GM21723 (cell line): ENCODE data around the gene LAIR1.
"Not testable (repeated sequence)": the region's sequence is repeated elsewhere in the genome, so short reads cannot be mapped to it uniquely, and the experiment has no call there.

Source experiments
- ATAC-seq: cut with Tn5 transposase; IDR thresholded peaks from one replicate; pipeline ENCODE4 v1.9.1; 2021; ENCODE audit warnings: mild to moderate bottlenecking, moderate library complexity; ENCODE audit not compliant: unreplicated experiment

The LAIR1 gene

DNA sequence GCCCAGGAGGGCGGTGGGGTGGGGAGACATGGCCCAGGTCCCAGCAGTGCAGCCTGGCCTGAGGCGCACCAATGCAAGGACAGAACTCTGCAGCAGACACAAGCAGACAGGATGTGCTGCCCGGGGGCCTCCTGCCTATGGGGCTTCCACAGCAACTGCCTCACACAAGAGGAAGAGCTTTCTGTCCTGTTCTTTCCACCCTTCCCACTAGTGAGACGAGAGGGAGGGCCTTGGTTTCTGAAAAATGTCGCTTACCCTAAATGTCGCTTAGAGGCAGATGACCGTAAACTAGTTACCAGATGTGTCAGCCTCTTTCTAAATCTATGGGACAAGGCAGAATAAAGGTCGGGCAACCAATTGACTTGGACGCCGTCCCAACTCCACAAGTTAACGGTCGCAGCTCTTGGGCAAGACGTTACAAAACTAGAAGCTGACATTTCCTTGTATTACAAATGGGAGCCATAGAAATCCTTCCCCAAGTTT is at the start of gene LAIR1:
TSS of gene LAIR1 (minus strand) at position 157 of the 483 bp plus-strand sequence. CDS start at position 30, 127 bp downstream.
- no peak for ATAC-seq

DNA sequence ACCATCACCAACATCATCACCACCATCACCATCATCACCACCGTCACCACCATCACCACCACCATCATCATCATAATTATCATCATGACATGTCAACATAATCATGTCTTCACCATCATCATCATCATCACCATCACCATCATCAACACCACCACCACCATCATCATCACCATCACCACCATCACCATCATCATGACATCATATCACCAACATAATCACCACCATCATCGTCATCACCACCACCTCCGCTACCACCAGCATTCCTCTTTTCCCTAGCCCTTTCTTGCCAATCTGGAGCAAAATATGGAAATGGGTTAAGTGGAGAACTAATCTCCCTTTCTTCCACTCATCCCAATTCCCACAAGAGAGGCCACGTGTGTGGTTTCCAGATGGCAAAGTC is 49.4 kb upstream of the LAIR1 start:
- no peak for ATAC-seq

DNA sequence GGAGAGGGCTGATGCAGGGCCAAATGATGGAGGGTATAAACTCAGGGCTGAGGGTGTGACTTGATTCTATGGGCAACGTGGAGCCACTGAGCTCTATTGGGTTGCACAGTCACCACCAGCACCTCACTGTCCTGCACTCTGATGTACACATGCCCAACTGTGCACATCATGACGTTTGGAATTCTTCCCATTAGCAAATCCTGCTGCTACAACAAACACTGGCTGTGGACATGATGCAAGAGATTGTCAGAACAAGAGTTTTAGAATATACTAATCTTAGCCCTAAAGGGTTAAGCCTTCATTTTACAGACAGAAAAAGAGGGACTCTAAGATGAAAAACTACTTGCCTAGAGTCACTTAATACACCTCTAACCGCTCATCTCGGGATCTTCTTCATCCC is 48.1 kb upstream of the LAIR1 start:
- ATAC-seq, result no peak

- no peak for ATAC-seq
Measured at GRCh38 chr19:54411033-54411432, 46.3 kb upstream of the LAIR1 start.

DNA sequence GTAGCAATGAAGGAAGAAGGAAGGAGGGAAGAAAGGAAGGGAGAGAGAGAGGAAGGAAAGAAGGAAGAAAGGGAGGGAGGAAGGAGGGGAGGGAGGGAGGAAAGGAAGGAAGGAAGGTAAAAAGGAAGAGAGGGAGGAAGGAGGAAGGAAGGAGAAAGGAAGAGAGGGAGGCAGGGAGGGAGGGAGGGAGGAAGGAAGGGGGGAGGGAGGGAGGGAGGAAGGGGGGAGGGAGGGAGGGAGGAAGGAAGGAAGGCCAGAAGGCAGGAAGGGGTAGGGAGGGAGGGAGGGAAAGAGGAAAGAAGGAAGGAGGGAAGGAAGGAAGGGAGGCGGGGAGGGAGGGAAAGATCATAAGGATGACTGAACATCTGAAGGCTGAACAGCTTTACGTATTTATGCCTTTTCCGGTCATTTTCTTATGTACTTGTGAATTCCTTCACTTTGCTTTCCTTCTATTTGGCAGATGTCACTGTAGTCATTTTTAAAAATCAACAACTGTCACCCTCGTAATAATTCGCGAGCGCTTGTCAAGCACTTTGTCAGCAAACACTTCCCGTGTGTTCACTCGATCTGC is 43.8 kb upstream of the LAIR1 start:
- ATAC-seq, result no peak

DNA sequence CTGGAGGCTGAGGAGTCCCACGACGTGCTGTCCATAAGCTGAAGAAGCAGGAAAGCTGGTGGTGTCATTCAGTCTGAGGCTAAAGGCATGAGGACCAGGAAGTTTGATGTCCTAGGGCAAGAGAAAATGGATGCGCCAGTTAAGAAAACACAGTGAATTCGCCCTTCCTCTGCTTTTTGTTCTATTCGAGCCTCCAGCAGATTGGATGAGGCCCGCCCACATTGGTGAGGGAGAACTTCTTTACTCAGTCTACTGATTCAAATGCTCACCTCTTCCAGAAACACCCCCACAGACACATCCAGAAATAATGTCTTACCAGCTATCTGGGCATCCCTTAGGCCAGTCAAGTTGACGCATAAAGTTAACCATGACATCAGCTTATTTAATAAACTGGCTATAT is 43.0 kb upstream of the LAIR1 start:
- no peak for ATAC-seq

DNA sequence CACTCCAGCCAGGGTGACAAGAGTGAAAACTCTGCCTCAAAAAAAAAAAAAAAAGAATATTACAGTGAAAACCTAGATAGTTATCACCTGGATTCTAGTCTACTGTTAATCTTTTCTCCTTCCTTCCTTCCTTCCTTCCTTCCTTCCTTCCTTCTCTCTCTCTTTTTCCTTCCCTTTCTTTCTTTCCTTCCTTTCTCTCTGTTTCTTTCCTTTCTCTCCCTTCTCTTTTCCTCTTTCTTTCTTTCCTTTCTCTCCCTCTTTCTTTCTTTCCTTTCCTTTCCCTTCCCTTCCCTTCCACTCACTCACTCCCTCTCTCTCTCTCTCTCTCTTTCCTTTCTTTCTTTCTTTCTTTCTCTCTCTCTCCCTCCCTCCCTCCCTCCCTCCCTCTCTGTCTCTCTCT is 40.9 kb upstream of the LAIR1 start:
- ATAC-seq, result no peak

DNA sequence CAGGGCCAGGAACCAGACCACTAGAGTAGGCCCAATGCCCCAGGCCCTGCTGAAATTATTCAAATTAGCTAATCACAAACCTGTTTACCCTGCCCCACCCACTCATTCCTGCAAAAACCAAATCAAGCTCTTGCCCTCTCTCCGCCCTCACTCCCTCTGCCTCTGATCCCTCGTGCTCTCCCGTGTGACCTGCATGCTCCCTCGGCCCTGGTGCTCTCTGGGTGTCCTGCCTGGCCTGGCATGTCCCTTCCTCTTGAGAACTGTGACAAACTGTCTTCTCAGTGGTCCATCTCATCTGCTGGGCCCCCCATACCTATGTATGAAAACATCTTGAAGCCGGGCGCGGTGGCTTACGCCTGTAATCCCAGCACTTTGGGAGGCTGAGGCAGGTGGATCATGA is 38.3 kb upstream of the LAIR1 start:
- no peak for ATAC-seq

DNA sequence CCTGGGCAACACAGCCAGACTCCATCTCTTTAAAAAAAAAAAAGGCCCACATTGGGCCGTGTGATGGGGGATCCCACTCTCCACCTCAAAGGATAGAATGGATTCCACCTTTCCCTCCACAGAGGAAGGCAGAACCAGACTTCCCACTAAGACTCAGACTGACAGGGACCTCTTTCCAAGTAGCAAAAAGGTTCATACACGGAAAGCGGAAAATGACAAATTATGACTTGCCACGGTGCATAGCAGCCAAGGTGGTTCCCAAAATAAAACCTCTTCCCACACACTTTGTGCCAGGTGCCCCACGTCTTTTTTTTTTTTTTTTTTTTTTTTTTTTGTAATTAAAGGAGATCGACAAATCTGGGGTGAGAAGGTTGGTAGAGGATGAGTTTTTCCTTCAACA is 36.2 kb upstream of the LAIR1 start:
- ATAC-seq, result no peak

DNA sequence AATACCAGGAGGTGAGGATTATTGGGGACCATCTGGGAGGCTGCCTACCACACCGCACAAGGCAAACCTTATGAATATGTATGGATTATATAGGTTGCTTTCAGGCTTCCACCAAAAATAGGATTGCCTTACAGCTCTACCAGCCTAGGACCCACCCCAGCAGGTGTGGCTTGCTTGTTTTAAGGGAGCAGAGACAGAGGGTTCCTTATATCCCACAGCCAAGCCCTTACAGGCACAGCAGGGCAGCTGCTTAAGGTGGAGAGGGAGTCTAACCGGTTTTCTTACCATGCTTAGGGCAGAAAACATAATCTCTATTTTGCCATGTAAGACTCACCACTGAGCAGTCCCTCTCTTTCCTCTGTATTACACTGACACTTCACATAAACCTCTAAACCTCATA is 34.5 kb upstream of the LAIR1 start:
- ATAC-seq, result no peak

DNA sequence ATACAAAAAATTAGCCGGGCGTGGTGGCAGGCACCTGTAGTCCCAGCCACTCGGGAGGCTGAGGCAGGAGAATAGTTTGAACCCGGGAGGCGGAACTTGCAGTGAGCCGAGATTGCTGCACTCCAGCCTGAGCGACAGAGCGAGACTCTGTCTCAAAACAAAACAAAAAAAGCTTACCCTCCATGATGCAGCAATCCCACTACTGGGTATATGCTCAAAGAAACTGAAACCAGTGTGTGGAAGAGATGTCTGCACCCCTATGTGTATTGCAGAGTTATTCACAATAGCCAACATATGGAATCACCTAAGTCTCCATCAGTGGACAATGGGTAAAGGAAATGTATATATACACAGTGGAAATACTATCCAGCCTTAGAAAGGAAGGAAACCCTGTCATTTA is 31.0 kb upstream of the LAIR1 start:
- ATAC-seq, result no peak

- no peak for ATAC-seq
Measured at GRCh38 chr19:54393381-54393780, 28.6 kb upstream of the LAIR1 start.

GRCh38 chr19:54392105-54392504 is 27.4 kb upstream of the LAIR1 start:
- no peak for ATAC-seq

DNA sequence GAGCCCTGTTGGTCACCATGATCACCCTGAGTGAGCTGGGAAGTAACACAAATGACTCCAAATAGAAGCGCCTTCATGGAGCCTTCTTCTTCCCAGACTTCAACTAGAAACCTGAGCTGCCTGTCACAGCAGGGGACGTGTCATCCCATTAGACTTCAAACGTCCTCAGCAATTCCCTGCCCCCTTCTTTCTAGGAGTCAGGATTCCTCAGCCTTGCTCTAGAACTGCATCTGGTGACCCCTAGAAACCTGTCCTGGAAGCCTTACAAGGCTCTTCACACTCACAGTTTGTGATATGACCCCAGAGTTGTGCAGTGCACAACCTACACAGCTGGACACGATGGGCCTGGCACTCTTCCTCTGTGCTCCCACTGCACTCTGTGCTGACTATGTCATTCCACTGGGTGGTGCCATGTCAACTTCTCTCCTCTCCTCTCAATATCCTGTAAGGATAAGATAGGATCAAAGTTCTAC is 26.9 kb upstream of the LAIR1 start:
- ATAC-seq, result no peak

GRCh38 chr19:54390942-54391577 is 26.3 kb upstream of the LAIR1 start:
- ATAC-seq, result no peak

GRCh38 chr19:54389553-54389952 is 24.8 kb upstream of the LAIR1 start:
- ATAC-seq, result no peak

- ATAC-seq, result no peak
Measured at GRCh38 chr19:54388802-54389139, 24.0 kb upstream of the LAIR1 start.

GRCh38 chr19:54387991-54388801 is 23.5 kb upstream of the LAIR1 start:
- no peak for ATAC-seq

GRCh38 chr19:54383330-54383729 is 18.6 kb upstream of the LAIR1 start:
- no peak for ATAC-seq

GRCh38 chr19:54382041-54382440 is 17.3 kb upstream of the LAIR1 start:
- not testable (repeated sequence) for ATAC-seq

- ATAC-seq, result no peak
Measured at GRCh38 chr19:54380897-54381296, 16.2 kb upstream of the LAIR1 start.

GRCh38 chr19:54379187-54379678 is 14.5 kb upstream of the LAIR1 start:
- ATAC-seq, result no peak
